GM21723 (cell line): ENCODE results near the gene CCKAR.
"Not testable (repeated sequence)": the region's sequence is repeated elsewhere in the genome, so short reads cannot be mapped to it uniquely, and the experiment has no call there.

Experiments used
- ATAC-seq: cut with Tn5 transposase; IDR thresholded peaks from one replicate; pipeline ENCODE4 v1.9.1; 2021; ENCODE audit warnings: mild to moderate bottlenecking, moderate library complexity; ENCODE audit not compliant: unreplicated experiment

CCKAR gene, protein sequence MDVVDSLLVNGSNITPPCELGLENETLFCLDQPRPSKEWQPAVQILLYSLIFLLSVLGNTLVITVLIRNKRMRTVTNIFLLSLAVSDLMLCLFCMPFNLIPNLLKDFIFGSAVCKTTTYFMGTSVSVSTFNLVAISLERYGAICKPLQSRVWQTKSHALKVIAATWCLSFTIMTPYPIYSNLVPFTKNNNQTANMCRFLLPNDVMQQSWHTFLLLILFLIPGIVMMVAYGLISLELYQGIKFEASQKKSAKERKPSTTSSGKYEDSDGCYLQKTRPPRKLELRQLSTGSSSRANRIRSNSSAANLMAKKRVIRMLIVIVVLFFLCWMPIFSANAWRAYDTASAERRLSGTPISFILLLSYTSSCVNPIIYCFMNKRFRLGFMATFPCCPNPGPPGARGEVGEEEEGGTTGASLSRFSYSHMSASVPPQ

GRCh38 chr4:26490111-26490959 lies at the start of gene CCKAR:
Gene CCKAR, minus strand, starts transcription at chr4:26490484. Its CDS starts 217 bp downstream, at chr4:26490267.
- ATAC-seq: no peak

DNA sequence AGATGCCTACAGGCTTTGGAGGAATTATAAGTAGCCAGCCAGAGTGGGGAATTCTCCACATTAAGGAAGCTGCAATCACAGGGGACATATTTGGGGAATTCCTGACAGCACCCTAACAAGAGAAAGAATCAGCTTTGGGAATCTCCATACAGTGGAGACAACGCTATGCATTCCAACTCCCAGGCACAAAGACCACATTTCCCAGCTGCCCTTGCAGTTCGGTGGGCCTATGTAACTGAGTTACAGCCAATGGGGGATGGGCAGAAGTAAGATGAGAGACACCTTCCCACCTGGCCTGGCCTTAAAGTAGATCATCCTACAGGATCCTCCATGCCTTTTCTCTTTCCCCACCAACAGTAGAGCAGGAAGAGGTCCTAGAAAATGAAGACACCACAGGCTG lies 43.4 kb upstream of the CCKAR start:
- ATAC-seq: no peak

- ATAC-seq: no peak
Measured at GRCh38 chr4:26531491-26532116, 41.3 kb upstream of the CCKAR start.

- no peak for ATAC-seq
Measured at GRCh38 chr4:26530099-26530498, 39.8 kb upstream of the CCKAR start.

DNA sequence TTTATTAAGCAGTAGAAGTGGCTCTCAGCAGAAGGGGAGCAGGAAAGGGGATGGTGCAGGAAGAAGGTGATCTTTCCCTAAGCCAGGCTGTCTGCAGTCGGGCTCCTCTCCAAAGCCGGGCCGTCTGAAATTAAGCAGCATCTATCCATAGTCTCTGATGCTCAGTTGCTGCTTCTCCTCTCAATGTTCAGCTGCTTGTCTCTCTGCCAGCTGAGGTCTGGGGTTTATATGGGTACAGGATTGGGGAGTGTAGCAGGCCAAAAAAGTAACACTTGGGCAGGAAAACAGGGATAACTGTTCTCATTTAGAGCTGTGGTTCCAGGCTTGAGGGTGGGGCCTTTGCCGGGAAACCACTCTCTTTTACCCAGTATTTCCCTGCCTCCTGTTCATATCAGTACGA lies 39.2 kb upstream of the CCKAR start:
- no peak for ATAC-seq

- ATAC-seq: no peak
Measured at GRCh38 chr4:26525771-26526150, 35.5 kb upstream of the CCKAR start.

GRCh38 chr4:26525136-26525770 lies 35.0 kb upstream of the CCKAR start:
- ATAC-seq: no peak

DNA sequence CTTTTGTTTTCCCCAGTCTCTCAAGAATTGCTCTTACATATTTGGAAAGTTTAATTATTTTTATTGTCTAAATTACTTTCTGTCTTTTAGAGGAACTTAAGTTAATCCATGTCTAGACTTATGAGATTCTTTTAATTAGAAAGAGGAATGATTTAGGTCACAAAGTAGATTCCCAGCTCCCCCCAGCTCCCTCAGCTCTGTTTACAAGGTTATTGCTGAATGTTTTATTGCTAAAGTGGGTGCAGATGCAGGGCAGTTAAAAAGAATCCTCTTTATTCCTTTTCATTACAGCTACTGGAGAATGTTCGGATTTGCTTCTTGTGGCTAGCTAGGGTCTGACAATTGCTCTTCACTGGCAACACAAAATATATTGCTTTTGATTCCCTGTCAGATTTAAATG lies 33.7 kb upstream of the CCKAR start:
- no peak for ATAC-seq

DNA sequence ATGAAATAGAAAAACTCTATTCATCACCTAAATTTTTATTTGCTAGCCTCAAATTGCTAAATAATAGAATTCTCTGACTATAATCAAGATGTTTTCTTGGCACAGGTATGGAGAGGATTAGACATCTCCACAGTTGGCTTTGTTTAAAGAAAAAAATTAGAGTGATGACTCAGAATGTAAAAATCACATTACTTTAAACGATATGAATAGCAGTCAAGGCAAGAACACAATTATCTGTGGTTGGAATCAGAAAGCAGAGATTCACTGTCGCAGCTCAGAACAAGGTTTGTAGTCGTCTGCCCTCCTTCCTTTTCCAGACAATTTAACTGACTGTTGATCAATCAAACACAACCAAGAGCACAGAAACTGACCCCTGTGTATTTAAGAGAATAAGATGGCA lies 32.2 kb upstream of the CCKAR start:
- ATAC-seq: no peak

GRCh38 chr4:26520728-26521450 lies 30.6 kb upstream of the CCKAR start:
- no peak for ATAC-seq

DNA sequence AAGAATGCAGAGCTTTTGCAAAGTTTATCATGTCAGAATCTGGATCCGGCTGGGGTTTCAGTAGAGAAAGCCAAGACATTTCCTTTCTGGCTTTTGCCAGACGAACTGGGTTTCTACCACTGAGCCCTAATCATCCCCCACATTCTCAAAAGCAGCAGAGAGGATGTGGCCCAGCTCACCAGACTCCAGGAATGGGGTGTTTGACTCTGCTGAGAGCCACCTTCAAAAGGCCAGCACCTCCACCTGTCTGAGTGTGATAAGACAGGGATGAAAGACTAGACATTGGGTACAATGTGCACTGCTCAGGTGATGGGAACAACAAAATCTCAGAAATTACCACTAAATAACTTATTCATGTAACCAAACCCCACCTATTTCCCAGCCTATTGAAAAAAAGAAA lies 25.7 kb upstream of the CCKAR start:
- ATAC-seq: no peak

DNA sequence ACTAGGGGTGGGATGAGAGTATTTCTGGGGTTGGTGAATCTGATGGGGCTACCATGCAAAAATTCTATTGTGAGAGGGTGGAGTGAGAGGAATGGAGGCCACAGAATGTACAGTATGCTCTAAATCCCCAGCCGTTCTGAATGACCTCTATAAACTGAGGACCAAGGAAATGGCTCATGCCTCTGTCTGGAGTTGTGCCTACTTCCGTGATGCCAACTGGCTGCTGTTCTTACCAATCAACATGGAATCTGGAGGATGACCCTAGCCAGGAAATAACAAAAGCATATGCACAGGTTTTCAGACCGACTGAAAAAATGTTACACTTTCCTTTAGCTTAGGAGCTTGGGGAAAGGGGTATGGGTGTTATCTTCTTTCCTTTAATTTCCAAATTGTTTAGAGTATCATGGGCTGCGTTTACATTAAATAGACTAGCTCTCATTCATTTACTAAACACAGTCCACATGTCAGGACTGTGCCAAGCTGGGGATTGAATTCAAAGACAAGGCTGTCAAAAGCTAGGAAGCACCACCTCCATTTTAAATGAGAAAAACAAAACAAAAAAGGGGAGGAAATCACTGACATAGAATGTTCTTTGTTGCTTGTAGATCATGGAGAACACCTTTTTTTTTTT lies 20.2 kb upstream of the CCKAR start:
- no peak for ATAC-seq

GRCh38 chr4:26509681-26510333 lies 19.5 kb upstream of the CCKAR start:
- no peak for ATAC-seq

GRCh38 chr4:26507286-26507685 lies 17.0 kb upstream of the CCKAR start:
- no peak for ATAC-seq

- no peak for ATAC-seq
Measured at GRCh38 chr4:26503844-26504243, 13.6 kb upstream of the CCKAR start.

- ATAC-seq: no peak
Measured at GRCh38 chr4:26503427-26503826, 13.1 kb upstream of the CCKAR start.

DNA sequence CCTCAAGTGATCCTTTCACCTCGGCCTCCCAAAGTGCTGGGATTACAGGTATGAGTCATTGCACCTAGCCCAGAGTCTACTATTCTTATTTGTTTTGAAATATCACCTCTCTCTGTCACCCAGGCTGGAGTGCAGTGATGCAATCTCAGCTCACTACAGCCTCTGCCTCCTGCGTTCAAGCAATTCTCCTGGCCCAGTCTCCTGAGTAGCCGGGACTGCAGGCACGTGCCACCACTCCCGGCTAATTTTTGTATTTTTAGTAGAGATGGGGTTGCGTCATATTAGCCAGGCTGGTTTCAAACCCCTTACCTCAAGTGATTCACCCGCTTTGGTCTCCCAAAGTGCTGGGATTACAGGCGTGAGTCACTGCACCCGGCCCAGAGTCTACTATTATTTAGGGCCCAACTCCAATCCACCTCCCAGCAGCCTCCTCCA lies 10.3 kb upstream of the CCKAR start:
- ATAC-seq: not testable (repeated sequence)

DNA sequence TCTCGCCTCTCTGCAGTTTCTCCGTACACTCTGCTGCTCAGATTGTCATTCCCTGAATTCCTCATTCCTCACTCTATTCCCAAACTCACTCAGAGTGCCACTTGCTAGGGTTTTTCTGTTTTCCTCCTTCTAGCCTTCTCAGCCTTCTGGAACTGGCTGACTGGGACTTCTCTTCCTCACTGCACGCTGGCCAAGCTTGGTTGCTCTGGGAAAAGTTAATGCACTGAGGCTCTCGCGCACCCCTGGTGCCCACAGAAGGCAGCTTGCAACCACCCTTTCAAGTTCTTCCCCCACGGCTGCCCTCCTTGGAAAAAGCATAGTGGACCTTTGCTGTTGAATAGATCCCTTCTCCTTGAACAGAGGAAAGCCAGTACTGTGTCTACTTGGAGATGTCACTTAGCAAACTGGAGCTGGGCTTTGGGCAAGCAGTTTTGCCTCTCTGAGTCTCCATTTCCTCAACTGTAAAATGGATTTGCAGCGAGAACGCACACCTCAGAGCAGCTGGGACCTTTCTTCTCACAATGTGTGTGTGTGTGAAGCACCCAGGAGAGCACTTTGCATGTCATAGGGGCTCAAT lies 6.0 kb upstream of the CCKAR start:
- no peak for ATAC-seq

DNA sequence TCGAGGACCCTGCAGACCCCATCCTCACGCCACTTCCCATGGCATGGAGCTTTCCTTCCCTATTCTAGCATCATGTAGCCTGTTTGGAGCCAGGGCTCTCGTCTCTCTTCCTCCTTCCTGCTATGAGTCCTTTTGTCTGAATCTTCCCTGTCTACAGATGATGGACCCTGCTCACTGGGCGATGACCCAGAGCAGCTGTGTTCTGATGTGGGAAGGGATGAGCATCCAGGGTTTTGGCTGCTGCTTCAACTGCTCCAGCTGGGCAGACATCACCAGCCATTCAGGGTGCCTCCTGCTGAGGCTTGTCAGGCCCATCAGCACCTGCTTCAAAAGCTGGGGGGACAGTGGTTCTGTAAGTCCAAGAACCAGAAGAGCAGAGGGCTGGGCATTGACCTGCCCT lies 3.2 kb upstream of the CCKAR start:
- no peak for ATAC-seq
